PC-3 (cell line): ENCODE results near the gene TRPC3.

ENCODE experiments used
- EZH2 ChIP-seq: fragments of 300-600 bp; sonication (generic); IDR thresholded peaks from one replicate; pipeline ENCODE4 v1.6.1; 2017; ENCODE audit warnings: antibody characterized with exemption, mild to moderate bottlenecking, low read length; ENCODE audit not compliant: unreplicated experiment
- TF ChIP-seq, protein P1 (sequence below): fragments of 300-600 bp; sonication (generic); conservative IDR thresholded peaks from 2 replicates; pipeline ENCODE4 v1.5.1; 2017; ENCODE audit warnings: antibody characterized with exemption, low read depth, mild to moderate bottlenecking, low read length

DNA sequence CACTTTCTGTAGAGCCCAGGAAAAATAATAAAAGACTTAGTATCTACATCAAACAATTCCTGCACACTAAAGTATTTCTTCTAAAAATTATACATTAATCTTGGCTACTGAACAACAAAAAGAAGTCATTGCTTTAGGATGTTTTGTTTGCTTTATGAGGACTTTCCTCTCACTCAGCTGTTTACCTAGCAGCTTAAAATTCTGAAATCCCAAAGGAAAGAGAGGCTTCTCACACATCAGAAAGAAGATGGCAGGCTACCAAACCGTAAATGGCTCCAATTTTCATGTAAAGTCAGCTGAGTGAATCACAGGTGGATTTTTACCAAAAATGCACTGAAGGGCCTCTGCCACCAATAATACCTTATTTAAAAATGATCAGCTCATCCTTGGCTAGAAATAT is 9.0 kb upstream of the TRPC3 start:
- TF ChIP-seq, protein P1, sequence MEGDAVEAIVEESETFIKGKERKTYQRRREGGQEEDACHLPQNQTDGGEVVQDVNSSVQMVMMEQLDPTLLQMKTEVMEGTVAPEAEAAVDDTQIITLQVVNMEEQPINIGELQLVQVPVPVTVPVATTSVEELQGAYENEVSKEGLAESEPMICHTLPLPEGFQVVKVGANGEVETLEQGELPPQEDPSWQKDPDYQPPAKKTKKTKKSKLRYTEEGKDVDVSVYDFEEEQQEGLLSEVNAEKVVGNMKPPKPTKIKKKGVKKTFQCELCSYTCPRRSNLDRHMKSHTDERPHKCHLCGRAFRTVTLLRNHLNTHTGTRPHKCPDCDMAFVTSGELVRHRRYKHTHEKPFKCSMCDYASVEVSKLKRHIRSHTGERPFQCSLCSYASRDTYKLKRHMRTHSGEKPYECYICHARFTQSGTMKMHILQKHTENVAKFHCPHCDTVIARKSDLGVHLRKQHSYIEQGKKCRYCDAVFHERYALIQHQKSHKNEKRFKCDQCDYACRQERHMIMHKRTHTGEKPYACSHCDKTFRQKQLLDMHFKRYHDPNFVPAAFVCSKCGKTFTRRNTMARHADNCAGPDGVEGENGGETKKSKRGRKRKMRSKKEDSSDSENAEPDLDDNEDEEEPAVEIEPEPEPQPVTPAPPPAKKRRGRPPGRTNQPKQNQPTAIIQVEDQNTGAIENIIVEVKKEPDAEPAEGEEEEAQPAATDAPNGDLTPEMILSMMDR = no peak
- TF ChIP-seq EZH2 = no peak
